HG02610 (cell line): Measurements from ENCODE around the gene UTP15.

Experiments
- ATAC-seq: cut with Tn5 transposase; IDR thresholded peaks from one replicate; pipeline ENCODE4 v1.9.1; 2021; ENCODE audit warnings: mild to moderate bottlenecking, moderate library complexity; ENCODE audit not compliant: unreplicated experiment

Gene UTP15

GRCh38 chr5:73619606-73620333 lies 54.2 kb downstream of the UTP15 start:
- ATAC-seq, result no peak

GRCh38 chr5:73620334-73620687 lies 54.8 kb downstream of the UTP15 start:
- no peak for ATAC-seq

DNA sequence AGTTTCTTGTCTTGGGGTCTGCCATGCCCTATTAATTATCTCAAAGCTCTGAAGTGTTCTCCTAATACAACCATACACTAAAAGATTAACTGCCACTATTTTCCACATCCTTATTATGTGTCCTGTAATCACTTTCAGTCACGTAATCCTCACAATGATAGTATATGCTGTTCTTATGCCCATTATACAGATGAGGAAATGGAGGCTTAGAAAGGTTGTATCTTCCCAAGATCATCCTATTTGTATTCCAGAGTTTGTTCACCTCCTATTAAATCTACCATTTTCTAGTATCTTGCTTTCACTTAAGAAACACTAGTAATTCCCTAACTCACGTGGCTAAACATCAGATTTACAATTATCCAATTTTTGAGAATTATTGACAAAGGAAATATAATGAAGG lies 57.5 kb downstream of the UTP15 start:
- no peak for ATAC-seq

GRCh38 chr5:73623901-73624404 lies 58.4 kb downstream of the UTP15 start:
- ATAC-seq, result no peak

- ATAC-seq, result no peak
Observed at GRCh38 chr5:73624888-73625287, 59.3 kb downstream of the UTP15 start.

DNA sequence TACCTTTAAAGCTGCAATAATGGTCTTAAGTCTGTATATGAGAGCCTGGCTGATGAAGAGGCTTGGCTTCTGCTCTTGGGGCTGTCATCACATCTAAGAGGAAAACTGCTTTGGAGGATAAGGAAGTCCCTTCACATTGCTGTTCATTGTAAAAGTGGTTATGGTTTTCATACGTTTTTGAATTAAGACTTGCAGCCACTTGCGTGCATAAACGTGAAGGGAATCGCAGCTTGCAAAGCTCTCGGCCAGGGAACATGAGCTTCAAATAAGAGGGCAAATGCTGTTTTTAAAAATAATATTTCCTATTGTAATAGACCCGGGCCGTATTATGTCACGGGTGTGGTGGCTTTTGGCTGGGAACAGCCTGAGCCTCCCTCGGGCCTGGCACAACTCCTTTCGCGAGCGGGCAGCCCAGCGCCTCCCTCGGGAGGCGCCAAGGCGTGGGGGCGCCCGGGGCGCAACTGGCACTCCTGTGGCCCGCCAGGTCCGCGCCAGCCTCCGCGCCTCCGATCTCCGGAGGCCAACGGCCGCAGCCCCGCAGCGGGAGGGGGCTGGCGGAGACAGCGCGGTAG lies 59.9 kb downstream of the UTP15 start:
- no peak for ATAC-seq

DNA sequence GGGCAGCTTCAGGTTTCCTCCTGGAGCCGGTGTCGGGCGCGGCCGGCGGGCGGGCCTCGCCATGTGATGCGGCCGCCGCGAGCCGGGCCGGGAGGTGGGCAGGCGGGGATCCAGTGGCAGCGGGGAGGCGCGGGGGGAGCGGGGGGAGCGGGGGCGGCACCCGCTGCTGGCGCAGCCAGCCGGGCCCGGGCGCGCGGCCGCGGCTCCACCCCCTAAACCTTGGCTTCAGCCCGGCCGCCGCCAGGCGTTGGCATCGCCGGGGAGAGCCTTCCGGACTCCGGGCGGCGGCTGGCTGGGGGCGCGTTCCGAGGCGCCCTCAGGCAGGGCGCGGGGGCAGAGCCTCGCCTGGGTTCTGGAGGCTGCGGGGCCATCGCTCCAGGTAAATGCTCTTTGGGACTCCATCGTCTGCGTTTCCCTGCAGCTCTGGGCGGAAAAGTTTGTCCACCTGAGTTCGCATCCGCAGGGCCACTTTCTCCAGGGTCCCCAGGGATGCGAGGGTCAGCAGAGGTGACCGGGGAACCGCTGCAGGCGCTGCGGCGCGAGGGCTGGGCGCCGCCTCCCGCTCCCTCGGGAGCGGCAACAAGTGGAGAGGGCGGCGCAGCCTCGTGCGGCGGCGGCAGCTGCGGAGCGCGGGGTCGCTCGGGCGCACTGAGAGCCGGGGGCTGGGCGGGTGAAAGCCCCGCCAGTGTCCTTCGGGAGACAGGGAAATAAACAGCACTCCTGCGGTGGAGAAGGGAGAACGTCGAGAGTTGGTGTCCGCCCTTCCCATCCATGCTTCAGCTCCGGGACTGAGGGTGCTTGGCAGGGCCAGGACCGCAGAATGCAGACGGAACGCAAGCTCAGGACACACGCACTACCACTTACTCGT lies 60.6 kb downstream of the UTP15 start, which contains the start of gene ARHGEF28:
Gene ARHGEF28 (plus strand): TSS at position 253 of the 868 bp plus-strand sequence. CDS start 58,656 bp downstream, outside the sequence.
- no peak for ATAC-seq

- no peak for ATAC-seq
Observed at GRCh38 chr5:73626814-73627313, 61.3 kb downstream of the UTP15 start.

- no peak for ATAC-seq
Observed at GRCh38 chr5:73629456-73629855, 63.9 kb downstream of the UTP15 start.

- no peak for ATAC-seq
Observed at GRCh38 chr5:73630765-73631164, 65.2 kb downstream of the UTP15 start.

DNA sequence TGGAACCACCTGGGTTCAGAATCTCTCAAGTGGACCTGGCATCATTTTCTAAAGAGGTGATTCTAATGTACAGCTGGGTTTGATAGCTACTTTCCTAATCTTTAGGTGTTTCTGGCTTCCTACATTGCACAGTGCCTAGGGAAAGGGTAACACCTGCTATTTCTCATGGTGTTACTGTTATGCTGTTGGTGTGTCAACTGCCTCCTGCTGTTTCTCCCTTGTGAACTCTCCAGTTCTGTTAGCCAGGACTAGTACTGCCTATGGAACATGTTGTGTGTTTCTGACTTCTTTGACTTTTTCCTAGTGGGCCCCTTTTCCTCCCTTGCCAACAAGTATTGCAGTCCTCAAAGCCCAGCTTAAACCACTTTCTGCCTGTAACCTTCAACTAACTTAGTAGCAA lies 66.0 kb downstream of the UTP15 start:
- ATAC-seq, result no peak
